SK-N-SH treated with all-trans-retinoic acid at 6 μM for 48 hours (cell line): ENCODE results near the gene TMBIM1.

Experiments
- ATAC-seq: fragments of 200-7000 bp; cut with Tn5 transposase; 3 replicates; pipeline ENCODE4 v1.9.1; 2020; ENCODE audit warnings: mild to moderate bottlenecking, moderate library complexity
- ARNTL ChIP-seq: fragments of 450-650 bp; formaldehyde crosslinking; IDR thresholded peaks from 2 replicates; pipeline ENCODE4 v1.5.0; 2020; ENCODE audit warnings: low read depth, mild to moderate bottlenecking, moderate library complexity, borderline replicate concordance
- BACH2 ChIP-seq: fragments of 250-450 bp; sonication (Bioruptor Pico); IDR thresholded peaks from 2 replicates; pipeline ENCODE4 v1.9.0; 2021; ENCODE audit warnings: mild to moderate bottlenecking, borderline replicate concordance
- CSDC2 ChIP-seq: fragments of 250-450 bp; sonication (Bioruptor Pico); IDR thresholded peaks from 2 replicates; pipeline ENCODE4 v1.5.0; 2020; ENCODE audit warnings: mild to moderate bottlenecking, moderate library complexity
- GLIS3 ChIP-seq: fragments of 250-450 bp; sonication (Bioruptor Pico); IDR thresholded peaks from 2 replicates; pipeline ENCODE4 v1.5.0; 2020; ENCODE audit warnings: mild to moderate bottlenecking, moderate library complexity
- PPARA ChIP-seq: fragments of 250-450 bp; sonication (Bioruptor Pico); IDR thresholded peaks from 2 replicates; pipeline ENCODE4 v1.5.0; 2020; ENCODE audit warnings: mild to moderate bottlenecking, borderline replicate concordance
- RARB ChIP-seq: fragments of 250-450 bp; sonication (Bioruptor Pico); IDR thresholded peaks from 2 replicates; pipeline ENCODE4 v1.8.0; 2021; ENCODE audit warnings: mild to moderate bottlenecking, moderate library complexity
- SNAI2 ChIP-seq: fragments of 250-450 bp; sonication (Bioruptor Pico); IDR thresholded peaks from 2 replicates; pipeline ENCODE4 v1.5.0; 2020; ENCODE audit warnings: mild to moderate bottlenecking, moderate library complexity
- TCF4 ChIP-seq: fragments of 250-450 bp; sonication (Bioruptor Pico); IDR thresholded peaks from 2 replicates; pipeline ENCODE4 v1.8.0; 2021; ENCODE audit warnings: mild to moderate bottlenecking, moderate library complexity, borderline replicate concordance
- ZC3H10 ChIP-seq: fragments of 250-450 bp; sonication (Bioruptor Pico); IDR thresholded peaks from 2 replicates; pipeline ENCODE4 v1.5.1; 2021; ENCODE audit warnings: mild to moderate bottlenecking, moderate library complexity
- ZFP3 ChIP-seq: fragments of 250-450 bp; sonication (Bioruptor Pico); IDR thresholded peaks from 2 replicates; pipeline ENCODE4 v1.5.0; 2020; ENCODE audit warnings: mild to moderate bottlenecking, moderate library complexity
- ZFP30 ChIP-seq: fragments of 450-650 bp; formaldehyde crosslinking; IDR thresholded peaks from 2 replicates; pipeline ENCODE4 v1.5.0; 2022; ENCODE audit warnings: mild to moderate bottlenecking, moderate library complexity
- ZNF565 ChIP-seq: fragments of 450-650 bp; formaldehyde crosslinking; conservative IDR thresholded peaks from 2 replicates; pipeline ENCODE4 v1.5.0; 2020; ENCODE audit warnings: low read depth, mild to moderate bottlenecking, moderate library complexity
- ZNF70 ChIP-seq: fragments of 450-650 bp; formaldehyde crosslinking; IDR thresholded peaks from 2 replicates; pipeline ENCODE4 v1.5.0; 2020; ENCODE audit warnings: mild to moderate bottlenecking, moderate library complexity
- ZNF8 ChIP-seq: fragments of 450-650 bp; formaldehyde crosslinking; IDR thresholded peaks from 2 replicates; pipeline ENCODE4 v1.5.0; 2020; ENCODE audit warnings: mild to moderate bottlenecking, moderate library complexity
- TF ChIP-seq, protein P1 (sequence below): fragments of 250-450 bp; sonication (Bioruptor Pico); IDR thresholded peaks from 2 replicates; pipeline ENCODE4 v1.5.0; 2020; ENCODE audit warnings: mild to moderate bottlenecking, moderate library complexity
- TF ChIP-seq, protein P2 (sequence below): fragments of 250-450 bp; sonication (Bioruptor Pico); IDR thresholded peaks from 2 replicates; pipeline ENCODE4 v1.8.0; 2020; ENCODE audit warnings: mild to moderate bottlenecking, moderate library complexity, borderline replicate concordance
- TF ChIP-seq, protein P3 (sequence below): fragments of 250-450 bp; sonication (Bioruptor Pico); IDR thresholded peaks from 2 replicates; pipeline ENCODE4 v1.5.1; 2020; ENCODE audit warnings: low read depth, mild to moderate bottlenecking, moderate library complexity

The TMBIM1 gene

DNA sequence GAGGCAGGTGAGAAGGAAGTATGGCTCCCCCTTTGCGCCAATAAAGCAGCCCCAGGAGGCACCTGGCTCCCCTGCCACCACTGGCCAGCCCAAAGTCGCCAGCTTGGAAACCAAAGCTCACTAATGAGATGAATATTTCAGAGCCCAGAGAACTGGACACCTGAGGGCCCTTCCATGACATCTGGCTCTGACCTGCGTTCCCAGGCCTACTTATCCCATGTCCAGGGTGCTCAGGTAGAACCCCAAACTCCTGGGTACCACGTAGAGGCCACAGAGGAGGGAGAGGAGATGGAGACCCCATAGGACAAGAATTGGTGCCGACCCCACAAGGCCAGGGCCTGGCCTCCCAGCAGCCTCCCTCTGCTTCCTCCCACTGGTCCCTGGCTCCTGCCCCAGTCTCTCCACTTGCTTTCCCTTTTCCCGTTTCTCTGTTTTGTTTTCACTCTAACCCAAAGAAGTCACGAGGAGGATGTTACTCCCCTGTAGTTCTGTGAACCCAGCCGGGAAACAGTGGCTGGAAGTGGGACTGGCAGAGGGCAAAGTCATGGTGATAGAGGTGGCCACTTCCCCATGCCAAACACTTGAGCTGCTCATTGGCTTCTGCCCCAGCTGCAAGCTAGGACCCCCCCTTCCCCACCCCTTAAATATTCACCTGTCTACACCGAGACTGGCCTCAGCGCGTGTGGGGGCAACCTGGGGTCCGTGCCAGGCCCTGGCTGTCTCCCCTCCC is 820 bp downstream of the TMBIM1 start:
- TF ChIP-seq BACH2 (CRISPR knock-in tag) (no peak), ZNF70 (no peak), ZC3H10 (CRISPR knock-in tag) (no peak), RARB (CRISPR knock-in tag) (no peak), GLIS3 (CRISPR knock-in tag) (no peak), CSDC2 (CRISPR knock-in tag) (no peak), ZFP3 (CRISPR knock-in tag) (no peak), TCF4 (CRISPR knock-in tag) (no peak), SNAI2 (CRISPR knock-in tag) (no peak), ZNF8 (CRISPR knock-in tag) (no peak)
- TF ChIP-seq, protein P1, sequence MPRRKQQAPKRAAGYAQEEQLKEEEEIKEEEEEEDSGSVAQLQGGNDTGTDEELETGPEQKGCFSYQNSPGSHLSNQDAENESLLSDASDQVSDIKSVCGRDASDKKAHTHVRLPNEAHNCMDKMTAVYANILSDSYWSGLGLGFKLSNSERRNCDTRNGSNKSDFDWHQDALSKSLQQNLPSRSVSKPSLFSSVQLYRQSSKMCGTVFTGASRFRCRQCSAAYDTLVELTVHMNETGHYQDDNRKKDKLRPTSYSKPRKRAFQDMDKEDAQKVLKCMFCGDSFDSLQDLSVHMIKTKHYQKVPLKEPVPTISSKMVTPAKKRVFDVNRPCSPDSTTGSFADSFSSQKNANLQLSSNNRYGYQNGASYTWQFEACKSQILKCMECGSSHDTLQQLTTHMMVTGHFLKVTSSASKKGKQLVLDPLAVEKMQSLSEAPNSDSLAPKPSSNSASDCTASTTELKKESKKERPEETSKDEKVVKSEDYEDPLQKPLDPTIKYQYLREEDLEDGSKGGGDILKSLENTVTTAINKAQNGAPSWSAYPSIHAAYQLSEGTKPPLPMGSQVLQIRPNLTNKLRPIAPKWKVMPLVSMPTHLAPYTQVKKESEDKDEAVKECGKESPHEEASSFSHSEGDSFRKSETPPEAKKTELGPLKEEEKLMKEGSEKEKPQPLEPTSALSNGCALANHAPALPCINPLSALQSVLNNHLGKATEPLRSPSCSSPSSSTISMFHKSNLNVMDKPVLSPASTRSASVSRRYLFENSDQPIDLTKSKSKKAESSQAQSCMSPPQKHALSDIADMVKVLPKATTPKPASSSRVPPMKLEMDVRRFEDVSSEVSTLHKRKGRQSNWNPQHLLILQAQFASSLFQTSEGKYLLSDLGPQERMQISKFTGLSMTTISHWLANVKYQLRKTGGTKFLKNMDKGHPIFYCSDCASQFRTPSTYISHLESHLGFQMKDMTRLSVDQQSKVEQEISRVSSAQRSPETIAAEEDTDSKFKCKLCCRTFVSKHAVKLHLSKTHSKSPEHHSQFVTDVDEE (CRISPR knock-in tag), result no peak
- TF ChIP-seq, protein P2, sequence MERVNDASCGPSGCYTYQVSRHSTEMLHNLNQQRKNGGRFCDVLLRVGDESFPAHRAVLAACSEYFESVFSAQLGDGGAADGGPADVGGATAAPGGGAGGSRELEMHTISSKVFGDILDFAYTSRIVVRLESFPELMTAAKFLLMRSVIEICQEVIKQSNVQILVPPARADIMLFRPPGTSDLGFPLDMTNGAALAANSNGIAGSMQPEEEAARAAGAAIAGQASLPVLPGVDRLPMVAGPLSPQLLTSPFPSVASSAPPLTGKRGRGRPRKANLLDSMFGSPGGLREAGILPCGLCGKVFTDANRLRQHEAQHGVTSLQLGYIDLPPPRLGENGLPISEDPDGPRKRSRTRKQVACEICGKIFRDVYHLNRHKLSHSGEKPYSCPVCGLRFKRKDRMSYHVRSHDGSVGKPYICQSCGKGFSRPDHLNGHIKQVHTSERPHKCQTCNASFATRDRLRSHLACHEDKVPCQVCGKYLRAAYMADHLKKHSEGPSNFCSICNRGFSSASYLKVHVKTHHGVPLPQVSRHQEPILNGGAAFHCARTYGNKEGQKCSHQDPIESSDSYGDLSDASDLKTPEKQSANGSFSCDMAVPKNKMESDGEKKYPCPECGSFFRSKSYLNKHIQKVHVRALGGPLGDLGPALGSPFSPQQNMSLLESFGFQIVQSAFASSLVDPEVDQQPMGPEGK (CRISPR knock-in tag), result no peak
- no peak for ATAC-seq

DNA sequence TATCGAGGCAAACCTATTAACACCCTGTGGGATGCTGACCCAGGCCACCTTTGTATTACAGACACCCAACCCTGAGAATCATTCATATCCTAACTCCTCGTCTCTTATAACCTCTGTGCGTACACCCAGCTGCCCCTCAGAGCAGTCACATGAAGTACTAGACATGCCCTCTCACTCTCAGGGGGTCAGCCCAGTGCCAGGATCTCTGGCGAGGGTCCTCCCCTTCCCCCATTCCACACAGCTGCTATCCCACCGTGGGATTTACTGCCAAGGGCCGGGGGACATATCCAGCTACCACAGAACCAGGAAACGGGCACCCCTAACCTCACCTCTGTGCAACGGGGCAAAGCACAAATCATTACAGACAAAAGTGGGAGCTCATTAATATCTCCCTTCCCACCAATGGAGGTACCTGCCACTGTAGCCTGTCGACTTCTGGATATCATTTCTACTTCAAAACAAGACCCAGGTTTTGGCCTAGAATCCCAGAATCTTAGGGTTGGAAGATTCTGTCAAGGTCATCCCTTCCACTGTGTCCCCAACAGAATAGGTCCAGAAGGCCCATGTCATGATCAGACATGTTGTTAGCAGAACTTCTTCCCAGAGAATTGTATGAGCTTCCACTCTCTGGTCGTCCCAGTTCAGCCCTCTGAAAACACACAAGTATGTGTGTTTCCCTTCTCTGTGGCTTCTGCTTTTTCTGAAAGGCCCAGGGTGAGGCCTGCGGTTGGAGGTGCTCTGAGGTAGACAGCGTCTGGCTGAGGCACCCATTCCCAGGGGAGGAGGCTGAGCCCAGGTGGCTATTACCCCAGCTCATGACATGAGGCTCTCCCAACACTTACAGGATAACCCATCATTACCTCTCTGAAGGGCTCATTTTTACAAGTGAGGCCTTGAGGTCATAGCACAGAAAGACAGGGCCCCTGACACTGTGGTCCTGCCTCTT is 1.7 kb downstream of the TMBIM1 start:
- no peak for ATAC-seq
- no peak for TF ChIP-seq ZNF565 (CRISPR knock-in tag)
- no peak for TF ChIP-seq ARNTL

DNA sequence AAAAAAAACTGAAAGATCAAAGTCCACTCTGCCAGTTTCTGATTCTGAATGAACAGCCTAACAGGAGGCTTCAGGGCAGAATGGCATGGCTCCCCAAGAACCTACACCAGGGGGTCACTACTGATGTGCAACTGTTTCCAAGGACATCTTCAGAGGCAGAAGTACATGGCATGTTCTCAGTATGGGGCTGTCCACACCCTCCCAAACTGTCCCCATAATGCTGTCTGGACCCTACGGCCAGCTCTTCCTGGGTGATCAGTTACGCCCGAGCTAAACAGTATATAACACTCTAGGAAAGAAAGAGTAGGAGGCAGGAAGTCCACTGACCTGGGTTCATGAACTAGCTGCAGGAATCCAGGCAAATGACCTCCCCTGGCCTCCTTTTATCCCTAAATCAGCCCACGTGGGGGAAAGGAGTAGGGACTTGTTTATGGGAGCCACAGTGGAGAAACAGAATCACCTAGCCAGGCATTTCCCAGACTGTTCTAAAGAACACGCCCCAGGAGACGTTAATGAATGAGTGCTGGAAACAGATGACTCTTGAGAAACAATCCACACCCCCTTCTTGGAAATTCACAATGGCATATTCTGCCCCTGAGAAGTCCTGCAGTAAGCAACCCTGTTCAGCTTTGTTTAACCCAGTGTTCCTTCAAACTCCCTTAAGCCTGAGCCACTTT is 2.5 kb downstream of the TMBIM1 start:
- ATAC-seq, result no peak
- TF ChIP-seq, protein P3, sequence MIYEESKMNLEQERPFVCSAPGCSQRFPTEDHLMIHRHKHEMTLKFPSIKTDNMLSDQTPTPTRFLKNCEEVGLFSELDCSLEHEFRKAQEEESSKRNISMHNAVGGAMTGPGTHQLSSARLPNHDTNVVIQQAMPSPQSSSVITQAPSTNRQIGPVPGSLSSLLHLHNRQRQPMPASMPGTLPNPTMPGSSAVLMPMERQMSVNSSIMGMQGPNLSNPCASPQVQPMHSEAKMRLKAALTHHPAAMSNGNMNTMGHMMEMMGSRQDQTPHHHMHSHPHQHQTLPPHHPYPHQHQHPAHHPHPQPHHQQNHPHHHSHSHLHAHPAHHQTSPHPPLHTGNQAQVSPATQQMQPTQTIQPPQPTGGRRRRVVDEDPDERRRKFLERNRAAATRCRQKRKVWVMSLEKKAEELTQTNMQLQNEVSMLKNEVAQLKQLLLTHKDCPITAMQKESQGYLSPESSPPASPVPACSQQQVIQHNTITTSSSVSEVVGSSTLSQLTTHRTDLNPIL, result no peak

DNA sequence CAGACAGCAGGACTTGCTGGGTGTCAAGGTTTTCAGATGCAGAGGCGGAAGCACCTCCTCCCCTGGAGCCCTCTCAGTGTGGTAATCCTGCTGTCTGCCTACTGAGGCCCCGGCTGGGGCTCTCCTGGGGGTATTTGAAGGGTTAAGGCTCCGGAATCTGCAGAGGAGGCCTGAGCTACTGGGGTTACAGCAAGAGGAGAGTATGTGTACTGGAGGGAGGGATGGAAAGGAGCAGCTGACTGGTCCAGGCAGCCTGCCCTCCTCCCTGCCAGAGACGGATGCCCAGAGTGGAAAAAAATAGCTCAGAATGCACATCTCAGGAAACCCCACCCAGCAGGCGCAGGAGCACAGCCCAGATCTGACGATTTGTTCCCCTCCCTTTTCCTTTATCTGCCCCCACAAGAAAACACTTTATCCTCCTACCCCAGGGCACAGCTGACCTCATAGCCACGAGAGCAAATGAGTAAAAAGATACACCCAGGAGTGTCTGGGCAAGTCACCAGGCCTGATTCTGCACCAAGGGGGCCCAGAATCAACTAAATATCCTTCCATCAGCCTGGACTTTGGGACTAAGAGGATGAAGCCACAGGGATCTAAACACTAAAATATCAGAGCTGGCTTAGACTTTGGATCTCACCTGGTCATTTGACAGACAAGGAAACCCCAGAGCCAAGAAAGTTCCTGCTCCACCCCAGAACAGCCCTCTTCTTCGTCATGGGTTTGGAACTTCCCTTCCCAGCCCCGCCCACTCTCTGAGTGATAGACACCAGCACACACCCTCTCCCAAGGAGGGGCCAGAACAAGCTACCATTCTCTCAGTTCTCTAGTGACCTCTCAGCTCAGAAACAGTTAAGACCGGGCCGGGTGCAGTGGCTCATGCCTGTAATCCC is 5.5 kb downstream of the TMBIM1 start:
- TF ChIP-seq ZFP30, result peak; percentile 74
- no peak for TF ChIP-seq TCF4 (CRISPR knock-in tag)
- TF ChIP-seq SNAI2 (CRISPR knock-in tag), result no peak
- ATAC-seq, result peak; percentile 92

DNA sequence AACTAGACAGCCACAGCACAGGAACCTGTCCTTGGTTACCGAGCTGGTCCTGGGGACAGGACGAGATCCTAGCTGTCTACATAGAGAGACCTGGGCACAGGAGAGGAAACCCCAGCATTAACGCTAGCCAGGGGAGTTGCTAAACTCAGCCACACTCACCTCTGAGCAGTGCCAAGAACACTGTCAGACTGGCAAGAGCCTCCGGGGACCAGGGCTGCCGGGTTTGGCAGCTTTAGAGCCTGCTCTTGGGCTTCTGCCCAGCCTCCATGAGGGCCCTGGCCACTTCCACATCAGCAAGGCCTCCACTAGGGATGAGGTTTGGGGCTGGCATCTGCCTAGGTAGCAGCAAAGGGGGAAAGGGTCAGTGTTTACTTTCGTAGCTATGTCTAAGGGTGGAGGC is 6.7 kb downstream of the TMBIM1 start:
- ATAC-seq, result no peak

More for the DNA sequence above, 6.7 kb downstream of the TMBIM1 start:
- TF ChIP-seq ZFP30 (no peak), PPARA (no peak), SNAI2 (CRISPR knock-in tag) (no peak), BACH2 (CRISPR knock-in tag) (no peak), RARB (CRISPR knock-in tag) (no peak), ZC3H10 (CRISPR knock-in tag) (no peak), ARNTL (no peak)
- TF ChIP-seq, protein P1 (CRISPR knock-in tag), result no peak
